Fibroblast of lung (primary cell): ENCODE results near the gene COL16A1. TPM values are rescaled to one million over a fixed set of nuclear protein-coding genes. Genes with fewer than 3 reads are reported as not detected.

ENCODE experiments used
- DNase-seq, 2 donors: peaks; one replicate each; pipeline versions ENCODE4 v3.0.0 to v3.0.0-alpha.2; 2010; ENCODE audit warnings: low read depth in 2 of 2
- H2AFZ ChIP-seq: 2 replicates; pipeline ENCODE4 v1.5.1; 2012; ENCODE audit warnings: low read length, control low read depth, inconsistent platforms
- H3K27ac ChIP-seq: 2 replicates; pipeline ENCODE4 v1.5.1; 2011; ENCODE audit warnings: low read length, control low read depth; ENCODE audit not compliant: insufficient read depth
- H3K27me3 ChIP-seq: 2 replicates; pipeline ENCODE4 v1.5.1; 2011; ENCODE audit warnings: mild to moderate bottlenecking, low read length; ENCODE audit not compliant: control insufficient read depth, insufficient read depth
- H3K36me3 ChIP-seq: 2 replicates; pipeline ENCODE4 v1.5.1; 2011; ENCODE audit warnings: low read length; ENCODE audit not compliant: control insufficient read depth, insufficient read depth
- H3K4me1 ChIP-seq: 2 replicates; pipeline ENCODE4 v1.5.1; 2011; ENCODE audit warnings: low read length; ENCODE audit not compliant: control insufficient read depth, insufficient read depth; ENCODE audit errors: extremely low read depth
- H3K4me2 ChIP-seq: 2 replicates; pipeline ENCODE4 v1.5.1; 2011; ENCODE audit warnings: low read length, control low read depth; ENCODE audit not compliant: insufficient read depth; ENCODE audit errors: extremely low read depth
- H3K4me3 ChIP-seq, 4 experiments: fragments of 200-600 bp in 1 of 4; sonication (generic) in 1 of 4; replicated peaks in 1 of 4; 2 replicates each; pipeline ENCODE4 v1.5.1; 2011 to 2016; ENCODE audit warnings: low read length in 4 of 4, low read depth in 3 of 4, mild to moderate bottlenecking in 3 of 4, control low read depth in 2 of 4, inconsistent platforms in 1 of 4, mixed read lengths in 1 of 4; ENCODE audit not compliant: insufficient read depth in 1 of 4; ENCODE audit errors: control extremely low read depth in 1 of 4
- H3K79me2 ChIP-seq: 2 replicates; pipeline ENCODE4 v1.5.1; 2012; ENCODE audit warnings: mild to moderate bottlenecking, low read length, inconsistent platforms; ENCODE audit not compliant: control insufficient read depth, insufficient read depth
- H3K9ac ChIP-seq: 2 replicates; pipeline ENCODE4 v1.5.1; 2011; ENCODE audit warnings: mild to moderate bottlenecking, low read length, control low read depth; ENCODE audit not compliant: insufficient read depth
- H3K9me3 ChIP-seq: 2 replicates; pipeline ENCODE4 v1.5.1; 2012; ENCODE audit warnings: low read depth, low read length; ENCODE audit not compliant: control insufficient read depth, insufficient read depth
- H4K20me1 ChIP-seq: 2 replicates; pipeline ENCODE4 v1.5.1; 2011; ENCODE audit warnings: low read length; ENCODE audit not compliant: control insufficient read depth, insufficient read depth; ENCODE audit errors: extremely low read depth
- EZH2 ChIP-seq: IDR thresholded peaks from 2 replicates; pipeline ENCODE4 v1.5.1; 2012; ENCODE audit warnings: low read length, control low read depth, mild to moderate bottlenecking; ENCODE audit errors: missing control alignments
- polyA plus RNA-seq, 2 donors: library from polyadenylated mRNA; depleted of rRNA in 1 of 2; stranded (reverse) in 1 of 2; unstranded in 1 of 2; fragments of >200 nt; gene quantifications; 2 replicates each; pipeline ENCODE4 v1.2.1, GENCODE V29; 2011 to 2012; ENCODE audit warnings: missing spikeins in 1 of 2
- total RNA-seq: library from RNA; depleted of rRNA; stranded (reverse); fragments of >200 nt; gene quantifications from 2 replicates; pipeline ENCODE4 v1.2.1, GENCODE V29; 2014
- TF ChIP-seq, protein P1 (sequence below), 2 donors: IDR thresholded peaks in 1 of 2; conservative IDR thresholded peaks in 1 of 2; 1 replicate in 1 of 2; 2 replicates in 1 of 2; pipeline ENCODE4 v1.5.1; 2011 to 2012; ENCODE audit warnings: low read length in 2 of 2, control low read depth in 1 of 2, inconsistent platforms in 1 of 2, low read depth in 1 of 2, mild to moderate bottlenecking in 1 of 2

Gene COL16A1
- total and polyA plus RNA-seq, 2 donors (not counting 1 experiment from before 2014, with no cell fraction given): 20.9 to 80.3 TPM

- no peaks in the 10 kb centered on the region for H3K79me2 ChIP-seq
- H3K27me3 ChIP-seq: peaks cover 7% of the 10 kb centered on the region
- no peaks in the 10 kb centered on the region for H3K36me3 ChIP-seq
- H4K20me1 ChIP-seq: no peaks in the 10 kb centered on the region
- DNase-seq: peak; percentile 63 to 97
- H3K4me1 ChIP-seq: peaks cover 33% of the 10 kb centered on the region
- no peaks in the 10 kb centered on the region for H3K9me3 ChIP-seq
- H3K9ac ChIP-seq: no peak overlapping the region
- no peak overlapping the region for H2AFZ ChIP-seq
- H3K4me3 ChIP-seq: no peak overlapping the region
- TF ChIP-seq, protein P1, sequence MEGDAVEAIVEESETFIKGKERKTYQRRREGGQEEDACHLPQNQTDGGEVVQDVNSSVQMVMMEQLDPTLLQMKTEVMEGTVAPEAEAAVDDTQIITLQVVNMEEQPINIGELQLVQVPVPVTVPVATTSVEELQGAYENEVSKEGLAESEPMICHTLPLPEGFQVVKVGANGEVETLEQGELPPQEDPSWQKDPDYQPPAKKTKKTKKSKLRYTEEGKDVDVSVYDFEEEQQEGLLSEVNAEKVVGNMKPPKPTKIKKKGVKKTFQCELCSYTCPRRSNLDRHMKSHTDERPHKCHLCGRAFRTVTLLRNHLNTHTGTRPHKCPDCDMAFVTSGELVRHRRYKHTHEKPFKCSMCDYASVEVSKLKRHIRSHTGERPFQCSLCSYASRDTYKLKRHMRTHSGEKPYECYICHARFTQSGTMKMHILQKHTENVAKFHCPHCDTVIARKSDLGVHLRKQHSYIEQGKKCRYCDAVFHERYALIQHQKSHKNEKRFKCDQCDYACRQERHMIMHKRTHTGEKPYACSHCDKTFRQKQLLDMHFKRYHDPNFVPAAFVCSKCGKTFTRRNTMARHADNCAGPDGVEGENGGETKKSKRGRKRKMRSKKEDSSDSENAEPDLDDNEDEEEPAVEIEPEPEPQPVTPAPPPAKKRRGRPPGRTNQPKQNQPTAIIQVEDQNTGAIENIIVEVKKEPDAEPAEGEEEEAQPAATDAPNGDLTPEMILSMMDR (conservative IDR thresholded peaks at IDR 0.05 in 1 of 2, IDR thresholded peaks at IDR 0.05 in 1 of 2; ENCODE audit: low read depth in 1 of 2, low read length in 2 of 2): no peak
- no peak for TF ChIP-seq EZH2
- peak overlapping the region; percentile 44 for H3K4me2 ChIP-seq
- H3K27ac ChIP-seq: peak overlapping the region; percentile 63
Observed at GRCh38 chr1:31712630-31713029, 8.8 kb upstream of the COL16A1 start.

DNA sequence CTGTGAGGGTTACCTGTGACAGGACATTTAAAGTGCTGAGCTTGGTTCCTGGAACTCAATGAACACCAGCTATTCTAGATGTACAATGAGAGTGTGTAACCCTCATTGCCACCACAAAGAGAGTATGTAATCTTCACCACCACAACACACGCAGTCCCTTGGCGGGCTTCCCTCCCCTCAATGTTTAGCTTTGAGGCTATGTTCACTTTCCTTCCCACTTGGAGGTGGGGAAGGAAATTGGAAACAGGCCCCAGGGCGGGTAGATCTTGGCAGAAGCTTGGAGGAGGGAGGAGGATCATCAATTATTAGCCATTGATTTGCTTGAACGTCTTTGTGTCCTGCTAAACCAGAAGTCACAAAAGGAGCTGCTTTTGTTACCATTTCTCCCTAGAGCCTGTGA lies 8.3 kb upstream of the COL16A1 start:
- Histone ChIP-seq H2AFZ (no peak overlapping the region), H3K9ac (no peak overlapping the region), H3K36me3 (no peaks in the 10 kb centered on the region), H3K4me2 (peak overlapping the region; percentile 44), H3K27me3 (peaks cover 3% of the 10 kb centered on the region), H3K4me3 (no peak overlapping the region), H4K20me1 (no peaks in the 10 kb centered on the region), H3K4me1 (peaks cover 35% of the 10 kb centered on the region), H3K27ac (peak overlapping the region; percentile 63), H3K9me3 (no peaks in the 10 kb centered on the region), H3K79me2 (no peaks in the 10 kb centered on the region)
- no peak for TF ChIP-seq EZH2
- TF ChIP-seq, protein P1 (conservative IDR thresholded peaks at IDR 0.05 in 1 of 2, IDR thresholded peaks at IDR 0.05 in 1 of 2; ENCODE audit: low read depth in 1 of 2, low read length in 2 of 2): no peak
- peak; percentile 65 to 91 for DNase-seq

GRCh38 chr1:31708324-31708723 lies 4.5 kb upstream of the COL16A1 start:
- H3K36me3 ChIP-seq: no peaks in the 10 kb centered on the region
- H3K4me2 ChIP-seq: no peak overlapping the region

More at GRCh38 chr1:31708324-31708723, 4.5 kb upstream of the COL16A1 start:
- Histone ChIP-seq H3K27ac (no peak overlapping the region), H2AFZ (no peak overlapping the region), H3K4me3 (no peak overlapping the region), H3K79me2 (peaks cover 4% of the 10 kb centered on the region), H3K4me1 (peaks cover 30% of the 10 kb centered on the region), H3K9ac (no peak overlapping the region), H3K27me3 (no peaks in the 10 kb centered on the region), H4K20me1 (no peaks in the 10 kb centered on the region), H3K9me3 (no peaks in the 10 kb centered on the region)
- peak in 1 of 2 donors; percentile 47 for DNase-seq
- TF ChIP-seq EZH2: no peak
- TF ChIP-seq, protein P1 (conservative IDR thresholded peaks at IDR 0.05 in 1 of 2, IDR thresholded peaks at IDR 0.05 in 1 of 2; ENCODE audit: low read depth in 1 of 2, low read length in 2 of 2): no peak
